ENCODE measurements around the gene PRKG1.
"Not testable (repeated sequence)": the region's sequence is repeated elsewhere in the genome, so short reads cannot be mapped to it uniquely, and the experiment has no call there.

Gene PRKG1

GRCh38 chr10:51288511-51288910, 214.2 kb downstream of the PRKG1 start:
- no peak for FAIRE-seq

GRCh38 chr10:51289519-51289918, 215.2 kb downstream of the PRKG1 start:
- FAIRE-seq = no peak

GRCh38 chr10:51291961-51292360, 217.7 kb downstream of the PRKG1 start:
- FAIRE-seq = no peak

- no peak for FAIRE-seq
Measured at GRCh38 chr10:51297438-51297837, 223.2 kb downstream of the PRKG1 start.

- no peak for FAIRE-seq
Measured at GRCh38 chr10:51300617-51301304, 226.5 kb downstream of the PRKG1 start.

GRCh38 chr10:51301644-51302043, 227.4 kb downstream of the PRKG1 start:
- no peak for FAIRE-seq

GRCh38 chr10:51302316-51302715, 228.0 kb downstream of the PRKG1 start:
- FAIRE-seq = no peak

GRCh38 chr10:51308116-51308515, 233.8 kb downstream of the PRKG1 start:
- no peak for FAIRE-seq

- FAIRE-seq = no peak
Measured at GRCh38 chr10:51311228-51311627, 236.9 kb downstream of the PRKG1 start.

- no peak for FAIRE-seq
Measured at GRCh38 chr10:51312817-51313216, 238.5 kb downstream of the PRKG1 start.

GRCh38 chr10:51313251-51313650, 239.0 kb downstream of the PRKG1 start:
- no peak for FAIRE-seq

- FAIRE-seq = no peak
Measured at GRCh38 chr10:51313773-51314478, 239.6 kb downstream of the PRKG1 start.

GRCh38 chr10:51314481-51314880, 240.2 kb downstream of the PRKG1 start:
- no peak for FAIRE-seq

GRCh38 chr10:51318399-51319172, 244.3 kb downstream of the PRKG1 start:
- FAIRE-seq = no peak

GRCh38 chr10:51319173-51319435, 244.8 kb downstream of the PRKG1 start:
- FAIRE-seq = no peak

GRCh38 chr10:51321300-51321699, 247.0 kb downstream of the PRKG1 start:
- no peak for FAIRE-seq

GRCh38 chr10:51321980-51322379, 247.7 kb downstream of the PRKG1 start:
- no peak for FAIRE-seq

- no peak for FAIRE-seq
Measured at GRCh38 chr10:51325649-51326048, 251.4 kb downstream of the PRKG1 start.

- no peak for FAIRE-seq
Measured at GRCh38 chr10:51326174-51326573, 251.9 kb downstream of the PRKG1 start.

GRCh38 chr10:51327432-51327831, 253.1 kb downstream of the PRKG1 start:
- no peak for FAIRE-seq

- FAIRE-seq = peak; percentile 18
Measured at GRCh38 chr10:51340366-51340765, 266.1 kb downstream of the PRKG1 start.

- no peak for FAIRE-seq
Measured at GRCh38 chr10:51340845-51341610, 266.7 kb downstream of the PRKG1 start.

- not testable (repeated sequence) for FAIRE-seq
Measured at GRCh38 chr10:51341745-51342144, 267.5 kb downstream of the PRKG1 start.

All from colon (tissue), 2 donors.